Measurements from ENCODE around the gene FGF14. TPM values are rescaled to one million over a fixed set of nuclear protein-coding genes. Genes with fewer than 3 reads are reported as not detected.

FGF14 gene
- total RNA-seq, 3 donors from 2014 or later (not counting 1 experiment from before 2014, with no cell fraction given) = not detected

DNA sequence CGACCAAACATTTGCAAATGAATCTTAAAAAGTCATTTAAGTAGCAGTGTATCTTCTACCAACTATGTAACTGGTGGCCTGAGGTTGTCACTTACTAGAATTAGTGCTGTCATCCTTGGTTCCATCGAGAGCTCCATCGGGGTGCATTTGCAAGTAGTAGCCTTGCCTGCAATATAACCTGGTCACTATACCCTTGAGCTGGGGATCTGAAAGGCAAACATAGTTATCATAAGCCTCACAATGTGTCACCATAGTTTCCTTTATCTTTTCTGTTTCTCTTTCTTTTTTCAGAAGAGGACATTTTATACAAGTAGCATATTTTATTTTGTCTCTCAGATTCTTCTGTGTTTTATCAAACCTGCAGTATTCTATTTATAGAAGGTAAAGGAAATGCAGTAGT, 526.8 kb downstream of the FGF14 start:
- H3K27ac ChIP-seq (ENCODE audit: low read length) = no peak overlapping the region
- TF ChIP-seq, protein P1, sequence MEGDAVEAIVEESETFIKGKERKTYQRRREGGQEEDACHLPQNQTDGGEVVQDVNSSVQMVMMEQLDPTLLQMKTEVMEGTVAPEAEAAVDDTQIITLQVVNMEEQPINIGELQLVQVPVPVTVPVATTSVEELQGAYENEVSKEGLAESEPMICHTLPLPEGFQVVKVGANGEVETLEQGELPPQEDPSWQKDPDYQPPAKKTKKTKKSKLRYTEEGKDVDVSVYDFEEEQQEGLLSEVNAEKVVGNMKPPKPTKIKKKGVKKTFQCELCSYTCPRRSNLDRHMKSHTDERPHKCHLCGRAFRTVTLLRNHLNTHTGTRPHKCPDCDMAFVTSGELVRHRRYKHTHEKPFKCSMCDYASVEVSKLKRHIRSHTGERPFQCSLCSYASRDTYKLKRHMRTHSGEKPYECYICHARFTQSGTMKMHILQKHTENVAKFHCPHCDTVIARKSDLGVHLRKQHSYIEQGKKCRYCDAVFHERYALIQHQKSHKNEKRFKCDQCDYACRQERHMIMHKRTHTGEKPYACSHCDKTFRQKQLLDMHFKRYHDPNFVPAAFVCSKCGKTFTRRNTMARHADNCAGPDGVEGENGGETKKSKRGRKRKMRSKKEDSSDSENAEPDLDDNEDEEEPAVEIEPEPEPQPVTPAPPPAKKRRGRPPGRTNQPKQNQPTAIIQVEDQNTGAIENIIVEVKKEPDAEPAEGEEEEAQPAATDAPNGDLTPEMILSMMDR (IDR thresholded peaks at IDR 0.05) = no peak
- no peaks in the 10 kb centered on the region for H3K36me3 ChIP-seq (ENCODE audit: control insufficient read depth, insufficient read depth, low read length)
- 83% methylated on average over 3 of the region's 3 CpGs for WGBS (ENCODE audit: insufficient coverage)
- ATAC-seq (no peak), DNase-seq (no peak)
- no peaks in the 10 kb centered on the region for H3K9me3 ChIP-seq (ENCODE audit: control insufficient read depth, insufficient read depth, low read length)
- Mint-ChIP-seq H3K36me3 (no peaks in the 10 kb centered on the region), H3K27me3 (ENCODE audit: low read depth in 2 of 2) (no peaks in the 10 kb centered on the region), H3K4me1 (no peaks in the 10 kb centered on the region), H3K27ac (no peak overlapping the region), H3K9me3 (peaks cover 3 to 5% of the 10 kb centered on the region in 2 donors), H3K4me3 (no peak overlapping the region)
- H3K4me3 ChIP-seq (ENCODE audit: low read length) = no peak overlapping the region
- intact Hi-C loops (cut with micrococcal nuclease) = no loop called here
- H3K4me1 ChIP-seq (ENCODE audit: control insufficient read depth, insufficient read depth, low read length) = no peaks in the 10 kb centered on the region
- no peaks in the 10 kb centered on the region for H3K27me3 ChIP-seq (ENCODE audit: control insufficient read depth, insufficient read depth, low read length)

DNA sequence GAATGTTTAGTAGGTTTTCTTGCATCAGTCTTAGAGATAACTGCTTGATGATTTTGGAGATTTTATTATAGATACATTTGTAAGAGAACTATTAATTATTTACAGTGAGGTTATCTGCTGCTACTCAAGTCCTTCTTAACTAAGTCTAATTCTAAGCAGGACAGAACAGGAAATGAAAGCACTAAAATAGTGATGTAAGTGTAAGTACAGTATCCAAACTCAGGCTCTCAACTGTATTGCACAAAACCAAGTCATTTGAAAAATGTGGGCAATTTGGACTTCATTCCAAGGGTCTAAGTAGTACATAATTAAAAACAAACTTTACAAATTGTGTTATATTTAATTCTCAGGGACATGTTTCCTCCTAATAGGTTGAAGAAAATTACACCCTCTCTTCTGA, 532.3 kb downstream of the FGF14 start:
- Mint-ChIP-seq H3K4me3 (no peak overlapping the region), H3K27me3 (ENCODE audit: low read depth in 2 of 2) (no peaks in the 10 kb centered on the region), H3K9me3 (peaks cover 2 to 5% of the 10 kb centered on the region in 2 donors), H3K36me3 (no peaks in the 10 kb centered on the region), H3K4me1 (no peaks in the 10 kb centered on the region), H3K27ac (no peak overlapping the region)
- Histone ChIP-seq H3K27ac (ENCODE audit: low read length) (no peak overlapping the region), H3K36me3 (ENCODE audit: control insufficient read depth, insufficient read depth, low read length) (no peaks in the 10 kb centered on the region), H3K9me3 (ENCODE audit: control insufficient read depth, insufficient read depth, low read length) (no peaks in the 10 kb centered on the region), H3K4me1 (ENCODE audit: control insufficient read depth, insufficient read depth, low read length) (no peaks in the 10 kb centered on the region), H3K27me3 (ENCODE audit: control insufficient read depth, insufficient read depth, low read length) (no peaks in the 10 kb centered on the region), H3K4me3 (ENCODE audit: low read length) (no peak overlapping the region)
- no peak for ATAC-seq
- no peak for DNase-seq
- TF ChIP-seq, protein P1 (IDR thresholded peaks at IDR 0.05) = no peak
- intact Hi-C loops (cut with micrococcal nuclease) = no loop called here

DNA sequence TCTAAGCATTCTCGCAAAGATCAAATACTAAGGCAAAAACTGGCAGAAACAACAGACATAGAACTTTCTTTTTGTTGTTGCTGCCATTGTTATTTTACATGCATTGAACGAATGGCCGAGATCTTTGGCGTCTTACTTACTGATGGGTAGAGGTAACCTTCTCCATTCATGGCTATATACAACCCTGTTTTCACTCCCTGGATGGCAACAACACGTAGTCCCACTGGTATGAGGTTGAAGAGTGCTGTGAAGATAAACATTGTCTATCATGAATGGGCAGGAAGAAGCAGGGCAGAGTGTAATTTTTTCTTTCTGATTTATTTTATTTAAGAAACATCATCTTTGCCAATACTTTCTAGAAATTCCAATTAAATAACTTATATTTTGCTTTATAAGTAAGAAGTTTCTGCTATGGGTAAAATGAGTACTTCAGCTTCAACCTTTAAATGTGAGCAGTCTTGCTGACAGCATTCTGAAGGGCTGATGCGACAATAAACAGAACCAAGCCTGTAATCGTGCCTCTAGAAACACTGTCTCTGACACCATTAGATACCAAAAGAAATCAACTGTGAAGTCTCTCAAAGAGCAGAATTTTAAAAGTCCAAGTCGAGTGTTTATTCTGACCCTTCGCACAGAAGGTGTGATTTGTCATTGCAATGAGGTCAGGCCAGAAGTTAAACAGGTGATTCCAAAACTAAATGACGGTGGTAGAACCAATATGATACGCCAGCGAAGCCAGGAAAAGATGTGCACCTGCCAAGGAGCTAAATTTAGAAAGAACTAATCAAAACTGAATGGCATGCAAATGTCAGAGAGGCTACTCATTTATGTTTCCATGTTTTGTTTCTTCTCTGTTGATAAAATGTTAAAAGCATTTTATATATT, 533.0 kb downstream of the FGF14 start:
- no peak overlapping the region for H3K4me3 Mint-ChIP-seq
- no peak overlapping the region for H3K27ac ChIP-seq (ENCODE audit: low read length)
- TF ChIP-seq, protein P1 (IDR thresholded peaks at IDR 0.05) = no peak
- no peaks in the 10 kb centered on the region for H3K27me3 ChIP-seq (ENCODE audit: control insufficient read depth, insufficient read depth, low read length)
- DNase-seq (no peak), ATAC-seq (no peak)
- intact Hi-C loops (cut with micrococcal nuclease) = no loop called here
- H3K36me3 ChIP-seq (ENCODE audit: control insufficient read depth, insufficient read depth, low read length) = no peaks in the 10 kb centered on the region
- H3K36me3 Mint-ChIP-seq = no peaks in the 10 kb centered on the region
- 77% methylated on average over 10 of the region's 12 CpGs for WGBS (ENCODE audit: insufficient coverage)
- H3K4me1 Mint-ChIP-seq = no peaks in the 10 kb centered on the region
- H3K9me3 ChIP-seq (ENCODE audit: control insufficient read depth, insufficient read depth, low read length) = no peaks in the 10 kb centered on the region
- H3K4me1 ChIP-seq (ENCODE audit: control insufficient read depth, insufficient read depth, low read length) = no peaks in the 10 kb centered on the region
- no peak overlapping the region for H3K4me3 ChIP-seq (ENCODE audit: low read length)
- H3K27ac Mint-ChIP-seq = no peak overlapping the region
- H3K9me3 Mint-ChIP-seq = peaks cover 2 to 5% of the 10 kb centered on the region in 2 donors
- H3K27me3 Mint-ChIP-seq (ENCODE audit: low read depth in 2 of 2) = no peaks in the 10 kb centered on the region

Measured in natural killer cell (primary cell).